ENCODE data around the gene FSTL1. TPM values are rescaled to one million over a fixed set of nuclear protein-coding genes. Genes with fewer than 3 reads are reported as not detected.

Gene FSTL1
- total RNA-seq, 4 donors from 2014 or later = 409 to 701 (median 677) TPM

DNA sequence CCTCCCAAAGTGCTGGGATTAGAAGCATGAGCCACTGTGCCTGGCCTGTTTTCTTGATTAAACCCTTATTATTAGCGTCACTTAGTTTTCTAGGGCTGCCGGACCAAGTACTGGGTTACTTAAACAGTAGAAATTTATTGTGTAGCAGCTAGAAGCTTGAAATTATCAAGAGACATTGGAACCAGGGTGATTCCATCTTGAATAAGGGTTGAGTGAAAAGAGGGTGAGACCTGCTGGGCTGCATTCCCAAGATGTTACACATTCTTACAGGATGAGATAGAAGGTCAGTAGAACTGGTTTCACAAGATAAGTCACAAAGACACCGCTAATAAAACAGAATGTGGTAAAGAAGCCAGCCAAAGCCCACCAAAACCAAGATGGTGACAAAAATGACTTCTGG, 18.6 kb upstream of the FSTL1 start:
- no peak for DNase-seq (ENCODE audit: extremely low spot score)
- WGBS = 93% methylated on average over 3 of the region's 3 CpGs
- Histone ChIP-seq H3K36me3 (no peaks in the 10 kb centered on the region), H3K27ac (replicated peaks in 1 of 4) (peak overlapping the region in 1 of 4 donors; percentile 71), H3K27me3 (no peaks in the 10 kb centered on the region), H3K4me1 (peaks cover 8 to 32% (median 25%) of the 10 kb centered on the region in 4 donors), H3K9me3 (no peaks in the 10 kb centered on the region), H3K4me3 (no peak overlapping the region)
- TF ChIP-seq POLR2AphosphoS5 (IDR thresholded peaks at IDR 0.05) (no peak), EP300 (IDR thresholded peaks at IDR 0.05) (no peak), POLR2A (IDR thresholded peaks at IDR 0.05; ENCODE audit: low read depth) (no peak), CTCF (IDR thresholded peaks at IDR 0.05) (no peak)
- intact Hi-C loops (cut with DNase I) = no loop called here

- WGBS = 81% methylated on average over 5 of the region's 5 CpGs
- H3K27me3 ChIP-seq = no peaks in the 10 kb centered on the region
- no peak overlapping the region for H3K4me3 ChIP-seq
- intact Hi-C loops (cut with DNase I) = no loop called here
- TF ChIP-seq POLR2AphosphoS5 (IDR thresholded peaks at IDR 0.05) = no peak
- H3K9me3 ChIP-seq = no peaks in the 10 kb centered on the region
- no peak overlapping the region for H3K27ac ChIP-seq (replicated peaks in 1 of 4)
- no peaks in the 10 kb centered on the region for H3K36me3 ChIP-seq
- peaks cover 8 to 32% (median 27%) of the 10 kb centered on the region in 4 donors for H3K4me1 ChIP-seq
- DNase-seq (ENCODE audit: extremely low spot score) = no peak
These were observed 18.0 kb upstream of the FSTL1 start for GRCh38 chr3:120468635-120469295.

DNA sequence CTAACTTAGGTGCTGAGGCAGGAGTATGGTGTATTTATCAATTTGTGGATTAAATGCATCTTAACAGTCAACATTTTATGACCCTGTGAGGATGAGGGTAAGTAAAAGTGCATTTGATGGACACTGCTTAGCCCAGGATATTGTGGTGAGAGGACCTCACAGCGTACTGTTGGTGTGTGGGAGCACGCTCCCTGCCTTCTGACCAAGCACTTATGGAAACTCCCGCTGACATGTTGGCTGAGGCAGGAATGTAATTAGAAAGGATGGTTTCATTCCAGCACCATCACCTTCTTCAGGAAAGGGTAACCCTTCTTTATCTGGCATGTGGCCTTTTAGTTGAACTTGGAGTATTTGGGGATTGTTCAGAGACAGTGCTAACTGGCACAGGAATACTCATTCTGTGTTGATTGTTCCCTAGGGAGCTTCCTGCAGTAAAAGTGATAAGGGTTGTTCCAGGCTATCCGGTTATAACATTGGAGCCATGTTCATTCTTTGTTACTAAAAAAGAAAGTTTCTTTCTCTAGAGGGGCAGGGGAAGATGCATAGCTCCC, 11.7 kb upstream of the FSTL1 start:
- TF ChIP-seq EP300 (IDR thresholded peaks at IDR 0.05) = no peak
- no peak for TF ChIP-seq CTCF (IDR thresholded peaks at IDR 0.05)
- H3K27ac ChIP-seq (replicated peaks in 1 of 4) = no peak overlapping the region
- no peaks in the 10 kb centered on the region for H3K27me3 ChIP-seq
- intact Hi-C loops (cut with DNase I) = no loop called here
- H3K4me3 ChIP-seq = no peak overlapping the region
- H3K9me3 ChIP-seq = no peaks in the 10 kb centered on the region
- no peak for DNase-seq (ENCODE audit: extremely low spot score)
- WGBS = 83% methylated on average over 4 of the region's 4 CpGs
- no peaks in the 10 kb centered on the region for H3K36me3 ChIP-seq
- peaks cover 17 to 26% (median 24%) of the 10 kb centered on the region in 4 donors for H3K4me1 ChIP-seq

DNA sequence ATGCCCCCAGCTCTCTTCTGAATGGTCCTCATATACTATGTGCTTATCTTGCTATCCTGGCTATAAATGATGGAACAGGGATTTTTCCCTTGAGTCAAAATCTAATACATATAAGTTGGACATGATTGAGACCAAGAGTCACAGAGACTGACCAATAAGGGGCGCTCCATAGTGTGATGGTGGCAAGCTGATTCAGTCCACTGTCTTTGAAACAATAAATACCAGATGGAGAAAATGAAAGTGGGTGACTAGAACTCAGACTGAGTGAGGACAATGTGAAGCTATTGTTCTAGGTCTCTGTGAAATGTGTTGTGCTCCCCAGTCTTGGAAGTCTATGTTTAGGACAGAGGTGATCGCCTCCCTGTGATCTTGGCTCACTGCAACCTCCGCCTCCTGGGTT, 10.6 kb upstream of the FSTL1 start:
- Histone ChIP-seq H3K4me1 (peaks cover 17 to 31% (median 24%) of the 10 kb centered on the region in 4 donors), H3K27ac (replicated peaks in 1 of 4) (no peak overlapping the region), H3K36me3 (no peaks in the 10 kb centered on the region), H3K4me3 (no peak overlapping the region), H3K27me3 (no peaks in the 10 kb centered on the region), H3K9me3 (no peaks in the 10 kb centered on the region)
- no peak for DNase-seq (ENCODE audit: extremely low spot score)
- WGBS = 85% methylated on average over 3 of the region's 3 CpGs
- TF ChIP-seq CTCF (IDR thresholded peaks at IDR 0.05) = no peak
- no peak for TF ChIP-seq EP300 (IDR thresholded peaks at IDR 0.05)
- TF ChIP-seq POLR2AphosphoS5 (IDR thresholded peaks at IDR 0.05) = no peak
- no peak for TF ChIP-seq POLR2A (IDR thresholded peaks at IDR 0.05; ENCODE audit: low read depth)
- intact Hi-C loops (cut with DNase I) = no loop called here

GRCh38 chr3:120460862-120461261, 10.1 kb upstream of the FSTL1 start:
- Histone ChIP-seq H3K27ac (replicated peaks in 1 of 4) (no peak overlapping the region), H3K9me3 (no peaks in the 10 kb centered on the region), H3K36me3 (no peaks in the 10 kb centered on the region), H3K4me3 (no peak overlapping the region), H3K27me3 (no peaks in the 10 kb centered on the region), H3K4me1 (peaks cover 17 to 31% (median 24%) of the 10 kb centered on the region in 4 donors)
- 88% methylated on average over 9 of the region's 9 CpGs for WGBS
- TF ChIP-seq EP300 (IDR thresholded peaks at IDR 0.05) (no peak), POLR2AphosphoS5 (IDR thresholded peaks at IDR 0.05) (no peak), POLR2A (IDR thresholded peaks at IDR 0.05; ENCODE audit: low read depth) (no peak), CTCF (IDR thresholded peaks at IDR 0.05) (no peak)
- no peak for DNase-seq (ENCODE audit: extremely low spot score)
- intact Hi-C loops (cut with DNase I) = no loop called here
